Suprapubic skin (tissue), 4 donors: ENCODE data around the gene GOLGA5. TPM values are rescaled to one million over a fixed set of nuclear protein-coding genes. Genes with fewer than 3 reads are reported as not detected.
"Not testable (repeated sequence)": the region's sequence is repeated elsewhere in the genome, so short reads cannot be mapped to it uniquely, and the experiment has no call there.

Experiments used
- DNase-seq, 2 donors: peaks; one replicate each; pipeline ENCODE4 v3.0.0-alpha.2; 2019; ENCODE audit warnings: low spot score in 2 of 2
- H3K27ac ChIP-seq: fragments of 200-600 bp; sonication (generic); one replicate; pipeline ENCODE4 v1.5.1; 2019
- H3K27me3 ChIP-seq: fragments of 200-600 bp; sonication (generic); one replicate; pipeline ENCODE4 v1.5.1; 2019
- H3K36me3 ChIP-seq: fragments of 200-600 bp; sonication (generic); one replicate; pipeline ENCODE4 v1.5.1; 2019
- H3K4me1 ChIP-seq: fragments of 200-600 bp; sonication (generic); one replicate; pipeline ENCODE4 v1.5.1; 2019
- H3K4me3 ChIP-seq: fragments of 200-600 bp; sonication (generic); one replicate; pipeline ENCODE4 v1.5.1; 2019; ENCODE audit warnings: mild to moderate bottlenecking
- H3K9me3 ChIP-seq: fragments of 200-600 bp; sonication (generic); one replicate; pipeline ENCODE4 v1.5.1; 2019
- CTCF ChIP-seq, 2 donors: fragments of 200-600 bp in 1 of 2; fragments of 450-650 bp in 1 of 2; sonication (generic) in 1 of 2; IDR thresholded peaks; one replicate each; pipeline ENCODE4 v1.5.1; 2016 to 2019; ENCODE audit warnings: antibody characterized with exemption in 2 of 2, mild to moderate bottlenecking in 1 of 2, moderate library complexity in 1 of 2
- EP300 ChIP-seq: sonication (generic); formaldehyde crosslinking; IDR thresholded peaks from one replicate; pipeline ENCODE4 v1.6.1; 2017; ENCODE audit warnings: antibody characterized with exemption
- POLR2A ChIP-seq, 2 donors: fragments of 450-650 bp; IDR thresholded peaks; one replicate each; pipeline ENCODE4 v1.6.1; 2017; ENCODE audit warnings: antibody characterized with exemption in 2 of 2, mild to moderate bottlenecking in 2 of 2, moderate library complexity in 2 of 2
- POLR2AphosphoS5 ChIP-seq, 3 donors: sonication (generic); formaldehyde crosslinking; IDR thresholded peaks; one replicate each; pipeline ENCODE4 v1.6.1; 2017; ENCODE audit warnings: antibody characterized with exemption in 3 of 3
- WGBS: methylation state at CpG from one replicate; pipeline ENCODE4 v1.1.5; 2018; 5-methylcytosine and 5-hydroxymethylcytosine counted together
- total RNA-seq, 4 donors: library from RNA; depleted of rRNA; stranded (reverse); fragments of >200 nt; gene quantifications; one replicate each; pipeline ENCODE4 v1.1.0, GENCODE V29; 2016

The GOLGA5 gene
- total RNA-seq, 4 donors from 2014 or later: 26.2 to 35.3 (median 30.8) TPM

- Histone ChIP-seq H3K27ac (no peak overlapping the region), H3K36me3 (peaks cover 15% of the 10 kb centered on the region), H3K27me3 (no peaks in the 10 kb centered on the region), H3K4me3 (no peak overlapping the region), H3K9me3 (no peaks in the 10 kb centered on the region), H3K4me1 (peaks cover 37% of the 10 kb centered on the region)
- no peak for DNase-seq
- no peak for TF ChIP-seq EP300
- TF ChIP-seq POLR2A (IDR thresholded peaks at IDR 0.05): no peak
- no peak for TF ChIP-seq CTCF (IDR thresholded peaks at IDR 0.05)
- TF ChIP-seq POLR2AphosphoS5 (IDR thresholded peaks at IDR 0.05): no peak
- WGBS: 72% methylated on average over 1 of the region's 1 CpG
Observed at GRCh38 chr14:92800012-92800411, 5.9 kb downstream of the GOLGA5 start.

GRCh38 chr14:92800525-92800924, 6.4 kb downstream of the GOLGA5 start:
- Histone ChIP-seq H3K27me3 (no peaks in the 10 kb centered on the region), H3K36me3 (peaks cover 15% of the 10 kb centered on the region), H3K4me1 (peaks cover 32% of the 10 kb centered on the region), H3K9me3 (no peaks in the 10 kb centered on the region), H3K4me3 (no peak overlapping the region), H3K27ac (no peak overlapping the region)
- no peak for TF ChIP-seq EP300
- WGBS: 35% methylated on average over 3 of the region's 3 CpGs
- no peak for DNase-seq

- DNase-seq: no peak
- H3K27me3 ChIP-seq: no peaks in the 10 kb centered on the region
- peaks cover 22% of the 10 kb centered on the region for H3K4me1 ChIP-seq
- H3K36me3 ChIP-seq: peaks cover 22% of the 10 kb centered on the region
- no peaks in the 10 kb centered on the region for H3K9me3 ChIP-seq
- no peak overlapping the region for H3K4me3 ChIP-seq
- TF ChIP-seq POLR2A (IDR thresholded peaks at IDR 0.05) (no peak), POLR2AphosphoS5 (IDR thresholded peaks at IDR 0.05) (no peak), EP300 (no peak), CTCF (IDR thresholded peaks at IDR 0.05) (no peak)
- no peak overlapping the region for H3K27ac ChIP-seq
Observed at GRCh38 chr14:92801917-92802316, 7.8 kb downstream of the GOLGA5 start.

DNA sequence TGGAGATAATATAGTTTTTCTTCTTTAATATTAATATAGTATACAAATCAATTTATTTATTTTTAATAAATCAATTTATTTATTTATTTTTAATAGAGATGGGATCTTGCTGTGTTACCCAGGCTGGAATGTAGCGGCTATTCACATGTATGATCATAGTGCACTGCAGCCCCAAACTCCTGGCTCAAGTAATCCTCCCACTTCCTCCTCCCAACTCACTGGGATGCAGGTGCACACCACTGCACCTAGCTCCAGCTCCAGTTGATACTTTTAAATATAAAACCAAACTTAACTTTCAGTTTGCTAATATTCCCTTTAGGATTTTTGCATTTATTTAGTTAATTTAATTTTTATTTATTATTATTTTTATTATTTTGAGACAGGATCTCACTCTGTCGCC, 8.6 kb downstream of the GOLGA5 start:
- no peak for TF ChIP-seq POLR2A (IDR thresholded peaks at IDR 0.05)
- TF ChIP-seq CTCF (IDR thresholded peaks at IDR 0.05): no peak
- no peak for TF ChIP-seq POLR2AphosphoS5 (IDR thresholded peaks at IDR 0.05)
- no peak for TF ChIP-seq EP300
- H3K27ac ChIP-seq: no peak overlapping the region
- H3K27me3 ChIP-seq: no peaks in the 10 kb centered on the region
- no peaks in the 10 kb centered on the region for H3K9me3 ChIP-seq
- no peak for DNase-seq
- H3K4me3 ChIP-seq: no peak overlapping the region
- peaks cover 22% of the 10 kb centered on the region for H3K4me1 ChIP-seq
- 96% methylated on average over 2 of the region's 2 CpGs for WGBS
- H3K36me3 ChIP-seq: peaks cover 24% of the 10 kb centered on the region

GRCh38 chr14:92813201-92813600, 19.1 kb downstream of the GOLGA5 start:
- Histone ChIP-seq H3K4me1 (no peaks in the 10 kb centered on the region), H3K36me3 (peaks cover 98% of the 10 kb centered on the region), H3K27me3 (no peaks in the 10 kb centered on the region), H3K4me3 (no peak overlapping the region), H3K27ac (no peak overlapping the region), H3K9me3 (no peaks in the 10 kb centered on the region)
- WGBS: 93% methylated on average over 3 of the region's 3 CpGs
- no peak for DNase-seq
- TF ChIP-seq EP300 (no peak), POLR2AphosphoS5 (IDR thresholded peaks at IDR 0.05) (no peak), CTCF (IDR thresholded peaks at IDR 0.05) (no peak), POLR2A (IDR thresholded peaks at IDR 0.05) (no peak)

DNA sequence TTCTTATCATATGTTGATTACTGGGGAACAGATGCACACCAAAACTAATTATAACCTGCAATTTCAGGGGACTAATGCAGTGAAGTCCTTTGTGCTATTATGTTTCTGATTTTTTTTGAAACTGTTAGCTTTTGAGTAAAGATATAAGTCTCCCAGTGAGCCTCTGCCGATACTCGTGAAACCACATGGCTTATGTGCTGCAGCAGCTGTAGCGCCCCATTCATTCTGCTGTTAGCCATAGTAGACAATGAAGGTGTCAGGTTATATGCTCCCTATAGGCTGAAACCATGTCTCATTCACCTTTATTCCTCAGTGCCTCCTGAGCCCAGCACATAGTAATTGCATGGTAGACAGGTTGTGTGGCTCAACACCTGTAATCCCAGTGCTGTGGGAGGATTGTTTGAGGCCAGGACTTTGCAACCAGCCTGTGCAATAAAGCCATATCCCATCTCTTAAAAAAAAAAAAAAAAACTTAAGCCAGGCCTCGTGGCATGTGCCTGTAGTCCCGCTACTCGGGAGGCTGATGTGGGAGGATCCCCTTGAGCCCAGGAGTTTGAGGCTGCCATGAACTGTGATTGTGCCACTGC, 25.0 kb downstream of the GOLGA5 start:
- 89% methylated on average over 6 of the region's 6 CpGs for WGBS
- Histone ChIP-seq H3K4me1 (no peaks in the 10 kb centered on the region), H3K36me3 (peaks cover 94% of the 10 kb centered on the region), H3K27me3 (no peaks in the 10 kb centered on the region), H3K27ac (no peak overlapping the region), H3K4me3 (no peak overlapping the region), H3K9me3 (no peaks in the 10 kb centered on the region)
- no peak for DNase-seq
- TF ChIP-seq POLR2AphosphoS5 (IDR thresholded peaks at IDR 0.05) (no peak), CTCF (IDR thresholded peaks at IDR 0.05) (no peak), POLR2A (IDR thresholded peaks at IDR 0.05) (no peak), EP300 (no peak)

- 86% methylated on average over 13 of the region's 13 CpGs for WGBS
- H3K9me3 ChIP-seq, H3K4me1 ChIP-seq, H3K27me3 ChIP-seq, H3K27ac ChIP-seq, DNase-seq, H3K4me3 ChIP-seq: not testable (repeated sequence)
- H3K36me3 ChIP-seq: peaks cover 94% of the 10 kb centered on the region
Observed at GRCh38 chr14:92819680-92820535, 25.8 kb downstream of the GOLGA5 start.

DNA sequence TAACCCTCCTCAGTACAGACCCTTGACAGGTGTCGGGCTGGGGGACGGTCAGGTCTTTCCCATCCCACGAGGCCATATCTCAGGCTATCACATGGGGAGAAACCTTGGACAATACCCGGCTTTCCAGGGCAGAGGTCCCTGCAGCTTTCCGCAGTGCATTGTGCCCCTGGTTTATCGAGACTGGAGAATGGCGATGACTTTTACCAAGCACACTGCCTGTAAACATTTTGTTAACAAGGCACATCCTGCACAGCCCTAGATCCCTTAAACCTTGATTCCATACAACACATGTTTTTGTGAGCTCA, 26.4 kb downstream of the GOLGA5 start:
- WGBS: 95% methylated on average over 7 of the region's 7 CpGs
- not testable (repeated sequence) for H3K27ac ChIP-seq, H3K27me3 ChIP-seq, DNase-seq, H3K9me3 ChIP-seq, H3K4me3 ChIP-seq, H3K4me1 ChIP-seq
- H3K36me3 ChIP-seq: peaks cover 94% of the 10 kb centered on the region
